Stimulated activated CD4-positive, alpha-beta T cell treated with anti-CD3 and anti-CD28 coated beads, Interleukin-1b, Interleukin-23, amount 100 ng/mL, for 24 hours (primary cell): ENCODE measurements around the gene COMMD3.
A peak's percentile ranks its signal among the peaks of the same experiment; 100 is the strongest.
"Not testable (repeated sequence)": the region's sequence is repeated elsewhere in the genome, so short reads cannot be mapped to it uniquely, and the experiment has no call there.

Experiments
- DNase-seq, 4 experiments: peaks; one replicate each; pipeline ENCODE4 v3.0.0-alpha.2; 2020; ENCODE audit warnings: low read depth in 4 of 4, low spot score in 1 of 4

The COMMD3 gene

DNA sequence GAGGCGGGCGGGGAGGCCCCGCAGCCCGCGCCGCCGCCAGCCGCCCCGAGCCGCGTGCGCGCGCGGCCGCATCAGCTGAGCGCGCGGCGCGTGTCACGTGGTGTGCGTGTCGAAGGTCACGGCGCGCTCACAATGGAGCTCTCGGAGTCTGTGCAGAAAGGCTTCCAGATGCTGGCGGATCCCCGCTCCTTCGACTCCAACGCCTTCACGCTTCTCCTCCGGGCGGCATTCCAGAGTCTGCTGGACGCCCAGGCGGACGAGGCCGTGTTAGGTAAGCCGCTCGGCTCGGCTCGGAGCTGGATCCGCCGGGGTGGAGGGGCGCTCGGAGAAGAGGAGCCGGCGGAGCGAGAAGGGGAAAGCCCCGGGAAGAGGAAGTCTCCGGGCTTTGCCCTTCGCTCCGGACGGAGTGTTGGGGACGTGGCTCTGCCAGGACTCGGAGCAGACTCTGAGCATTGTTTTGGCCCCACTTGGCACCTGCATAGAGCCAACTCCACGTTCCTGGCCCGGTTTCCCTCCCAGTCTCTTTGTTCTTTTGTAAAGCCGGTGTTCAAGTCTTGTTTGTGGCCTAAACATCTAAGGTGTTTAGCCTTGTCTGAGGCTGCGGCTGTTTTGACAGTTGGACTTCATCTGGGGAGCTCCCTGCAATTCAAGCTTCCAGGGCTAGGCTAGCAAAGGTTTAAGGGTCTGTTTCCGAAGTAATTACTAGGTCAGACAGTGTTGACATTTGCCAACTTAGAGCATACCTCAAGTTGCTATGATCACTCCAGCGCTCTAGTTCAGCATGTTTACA, at the start of gene COMMD3:
COMMD3 (plus strand) TSS at position 103 of the 790 bp plus-strand sequence; CDS start at position 133, 30 bp downstream.
- DNase-seq, result peak in 2 of 4 experiments; percentile 64 to 65

- no peak for DNase-seq
Observed at GRCh38 chr10:22268503-22268902, 47.7 kb upstream of the COMMD3 start.

- DNase-seq, result no peak
Observed at GRCh38 chr10:22271786-22272185, 44.4 kb upstream of the COMMD3 start.

DNA sequence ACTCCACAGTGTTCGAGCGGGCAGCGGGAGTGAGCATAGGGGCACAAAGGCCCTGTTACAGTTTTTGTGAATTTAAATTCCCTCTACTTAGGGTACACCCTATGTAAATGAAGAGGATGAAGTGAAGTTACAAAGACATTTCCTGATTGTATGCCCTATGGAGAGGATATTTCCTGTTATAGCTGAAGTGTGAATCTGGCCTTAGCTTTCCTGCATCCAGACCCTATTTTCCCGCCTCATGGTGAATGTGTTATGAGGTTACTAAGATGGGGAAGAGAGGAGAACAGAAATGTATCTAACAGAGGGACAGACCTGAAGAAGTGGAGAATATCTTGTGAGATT, 37.8 kb upstream of the COMMD3 start:
- no peak for DNase-seq

DNA sequence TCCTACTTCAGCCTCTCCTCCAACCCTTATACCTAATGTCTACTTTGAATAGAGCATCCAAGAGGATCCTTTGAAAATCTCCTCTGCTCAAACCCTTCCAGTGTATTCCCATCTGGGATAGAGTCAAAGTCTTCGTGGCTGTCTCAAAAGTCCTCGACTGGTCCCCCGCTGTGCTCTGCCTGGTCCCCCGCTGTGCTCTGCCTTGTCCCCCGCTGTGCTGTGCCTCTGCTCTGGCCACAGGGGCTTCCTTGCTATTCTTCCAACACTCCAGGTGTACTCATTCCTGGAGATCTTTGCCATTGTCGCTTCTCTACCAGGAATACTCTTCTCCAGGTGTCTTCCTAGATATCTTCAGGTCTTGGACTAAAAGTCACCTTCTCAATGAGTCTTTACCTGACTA, 36.1 kb upstream of the COMMD3 start:
- no peak for DNase-seq

GRCh38 chr10:22285130-22285529, 31.1 kb upstream of the COMMD3 start:
- DNase-seq, result no peak

DNA sequence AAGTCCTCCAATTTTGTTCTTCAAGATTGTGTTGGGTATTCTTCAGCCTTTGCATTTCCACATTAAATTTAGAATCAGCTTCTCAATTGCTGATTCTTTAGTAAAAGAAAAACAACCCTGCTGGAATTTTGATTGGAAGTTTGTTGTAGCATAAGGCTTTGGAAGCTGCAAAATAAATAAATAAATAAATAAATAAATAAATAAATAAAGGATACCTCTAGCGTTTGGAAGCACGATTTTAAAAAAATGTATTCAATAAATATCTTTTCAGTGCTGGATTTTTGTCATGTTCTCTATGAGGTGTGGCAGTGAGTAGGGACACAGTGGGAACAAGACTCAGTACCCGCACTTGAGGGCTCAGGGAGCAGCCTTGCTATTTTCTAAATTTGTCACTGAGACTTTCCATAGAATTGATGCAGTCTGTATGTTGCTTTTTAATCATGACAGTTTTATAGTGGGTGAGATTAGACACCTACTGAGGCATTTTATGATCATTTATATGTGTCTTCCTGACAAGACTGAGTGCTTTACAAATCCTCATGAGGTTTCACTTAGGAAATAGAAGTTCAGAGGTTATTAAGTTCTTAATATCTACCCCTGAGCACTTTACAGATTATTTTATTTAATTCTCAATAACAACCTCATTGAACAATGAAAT, 22.3 kb upstream of the COMMD3 start:
- DNase-seq, result no peak

- DNase-seq, result no peak
Observed at GRCh38 chr10:22294694-22295093, 21.5 kb upstream of the COMMD3 start.

GRCh38 chr10:22301193-22301592, 15.0 kb upstream of the COMMD3 start:
- no peak for DNase-seq

- DNase-seq, result no peak
Observed at GRCh38 chr10:22303461-22303860, 12.7 kb upstream of the COMMD3 start.

- DNase-seq, result no peak
Observed at GRCh38 chr10:22305721-22306120, 10.5 kb upstream of the COMMD3 start.

DNA sequence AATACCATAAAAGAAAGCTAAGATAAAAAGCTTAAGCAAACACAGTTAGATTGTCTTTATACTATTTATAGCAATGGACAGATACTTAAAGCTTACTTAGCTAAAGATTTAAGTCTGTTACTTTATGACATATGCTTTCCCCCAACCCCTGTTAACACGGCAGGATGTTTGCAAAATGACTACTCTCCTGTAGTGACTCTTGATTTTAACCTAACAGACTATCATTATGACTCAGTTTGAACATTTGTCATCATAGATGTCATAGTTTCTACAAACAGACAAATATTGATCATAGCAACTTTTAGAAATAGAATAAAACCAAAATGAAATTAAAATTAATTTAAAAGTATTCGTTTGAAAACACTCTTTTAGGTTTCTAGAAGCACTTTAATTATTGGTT, 7.8 kb upstream of the COMMD3 start:
- no peak for DNase-seq

DNA sequence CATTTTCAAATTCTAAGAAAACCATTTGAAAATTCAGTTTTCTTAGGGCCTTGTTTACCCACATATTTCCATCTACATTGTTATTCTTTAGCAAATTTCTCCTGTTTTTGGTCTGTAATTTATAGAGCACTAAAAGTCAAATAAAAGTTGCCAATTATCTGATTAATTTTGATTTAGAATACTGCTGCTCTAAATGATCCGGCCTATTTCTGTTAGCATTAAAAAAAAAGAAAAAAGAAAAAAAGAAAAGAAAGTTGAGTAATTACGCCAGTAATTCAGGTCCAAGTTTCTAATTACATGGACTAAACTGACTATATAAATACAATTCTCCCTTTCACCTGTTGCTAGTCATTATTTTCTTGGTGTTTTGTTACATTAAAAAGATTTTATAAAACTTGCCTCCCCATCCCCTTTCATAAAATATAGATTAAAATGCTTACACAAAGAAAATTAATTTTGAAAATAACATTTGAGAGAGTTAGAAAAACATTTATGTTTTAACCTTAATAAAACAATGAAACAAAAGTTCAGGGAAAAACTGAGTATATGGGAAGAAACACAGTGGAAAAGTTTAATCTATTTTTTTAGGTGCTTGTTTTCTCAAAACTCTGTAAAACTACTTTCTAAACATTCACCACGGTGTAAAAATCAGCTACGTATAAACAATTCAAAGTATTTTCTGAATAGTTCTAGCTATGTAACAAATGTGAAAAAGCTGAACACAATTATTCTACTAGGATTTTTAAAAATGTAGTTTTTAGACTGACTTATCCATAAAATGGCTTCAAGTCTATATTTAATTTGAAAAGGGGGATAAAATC, 6.8 kb upstream of the COMMD3 start:
- no peak for DNase-seq

DNA sequence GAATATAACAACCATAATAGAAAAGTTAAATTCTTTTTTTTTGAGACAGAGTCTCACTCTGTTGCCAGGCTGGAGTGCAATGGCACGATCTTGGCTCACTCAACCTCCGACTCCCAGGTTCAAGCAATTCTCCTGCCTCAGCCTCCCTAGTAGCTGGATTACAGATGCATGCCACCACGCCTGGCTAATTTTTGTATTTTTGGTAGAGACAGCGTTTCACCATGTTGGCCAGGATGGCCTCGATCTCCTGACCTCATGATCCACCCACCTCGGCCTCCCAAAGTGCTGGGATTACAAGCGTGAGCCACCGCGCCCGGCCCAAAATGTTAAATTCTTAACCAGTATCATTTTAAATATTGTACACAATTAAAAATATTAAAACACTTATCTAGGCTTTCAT, 6.2 kb upstream of the COMMD3 start:
- not testable (repeated sequence) for DNase-seq

DNA sequence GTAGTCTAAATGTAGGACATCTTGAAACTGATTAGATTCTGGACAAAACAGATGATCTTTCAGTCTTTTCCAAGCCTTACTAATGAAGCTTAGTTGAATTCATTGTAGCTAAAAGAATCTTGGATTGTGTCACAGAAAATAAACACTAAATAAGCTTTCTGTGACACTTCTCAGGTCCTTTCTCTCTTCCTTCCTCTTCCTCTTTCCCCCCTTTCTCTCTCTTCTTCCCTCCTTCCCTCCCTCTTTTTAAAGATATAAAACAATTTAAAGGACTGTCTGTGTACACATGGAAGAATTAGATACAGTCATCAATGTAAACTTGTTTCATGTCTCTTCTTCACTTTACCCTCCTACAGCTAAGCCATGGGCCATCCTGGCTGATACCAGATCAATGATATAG, 5.3 kb upstream of the COMMD3 start:
- DNase-seq, result no peak

DNA sequence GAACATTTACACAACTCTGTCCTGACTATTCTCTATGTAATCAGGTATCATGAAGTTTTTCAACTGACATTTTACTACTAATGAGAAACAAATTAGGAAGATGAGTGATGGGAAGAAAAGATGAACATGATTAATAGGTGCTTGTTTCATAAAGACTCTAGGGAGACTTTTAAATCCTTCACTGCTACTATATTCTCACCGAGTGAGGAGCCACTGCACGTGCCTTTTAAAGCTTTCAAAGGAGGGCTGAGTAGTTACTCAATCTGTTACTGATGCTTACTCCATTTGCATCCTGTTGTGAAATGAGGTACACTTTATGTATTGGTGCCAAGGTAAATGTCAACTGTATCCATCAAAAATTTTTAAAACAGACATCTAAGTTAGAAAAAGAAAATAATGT, 1.3 kb upstream of the COMMD3 start:
- DNase-seq, result no peak

DNA sequence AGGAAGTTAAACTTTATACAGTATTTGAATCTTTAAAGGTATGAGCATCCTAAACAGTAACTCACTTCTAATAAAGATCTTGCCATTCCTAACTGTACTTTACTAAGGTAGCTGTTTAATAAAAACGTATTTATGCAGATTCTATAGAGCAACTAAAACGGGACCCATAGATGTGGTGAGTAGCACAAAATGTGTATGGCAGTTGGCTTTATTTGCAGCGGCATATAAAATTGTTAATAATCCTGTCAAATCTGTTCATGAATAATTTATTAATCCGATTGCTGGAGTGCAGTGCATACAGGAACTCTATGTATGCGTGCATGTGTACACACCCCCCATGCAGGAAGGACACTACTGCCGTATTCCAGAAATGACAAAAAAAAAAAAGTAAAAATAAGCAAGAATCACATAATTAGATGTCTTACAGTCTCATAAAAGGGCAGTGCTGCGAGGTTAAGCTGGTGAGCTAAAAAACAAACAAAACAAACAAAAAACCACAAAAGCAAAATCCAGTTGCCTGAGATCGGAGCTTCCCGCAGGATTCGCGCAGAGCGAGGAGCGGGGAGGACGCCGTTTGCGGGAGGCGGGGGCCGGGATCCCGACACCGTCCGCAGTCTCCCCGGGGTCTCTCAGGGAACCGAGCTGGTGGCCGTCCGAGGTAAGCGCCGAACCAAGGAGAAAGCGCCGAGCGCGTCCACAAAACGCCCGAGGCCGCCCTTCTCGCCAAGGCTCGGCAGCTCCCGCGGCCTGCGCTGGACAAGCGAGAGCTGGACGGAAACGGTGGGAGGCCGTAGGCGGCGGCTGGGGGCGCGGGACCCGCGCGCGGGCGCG, 518 bp upstream of the COMMD3 start:
- no peak for DNase-seq

GRCh38 chr10:22317076-22317370, 835 bp downstream of the COMMD3 start:
- DNase-seq, result no peak

- no peak for DNase-seq
Observed at GRCh38 chr10:22317771-22318565, 1.8 kb downstream of the COMMD3 start.

DNA sequence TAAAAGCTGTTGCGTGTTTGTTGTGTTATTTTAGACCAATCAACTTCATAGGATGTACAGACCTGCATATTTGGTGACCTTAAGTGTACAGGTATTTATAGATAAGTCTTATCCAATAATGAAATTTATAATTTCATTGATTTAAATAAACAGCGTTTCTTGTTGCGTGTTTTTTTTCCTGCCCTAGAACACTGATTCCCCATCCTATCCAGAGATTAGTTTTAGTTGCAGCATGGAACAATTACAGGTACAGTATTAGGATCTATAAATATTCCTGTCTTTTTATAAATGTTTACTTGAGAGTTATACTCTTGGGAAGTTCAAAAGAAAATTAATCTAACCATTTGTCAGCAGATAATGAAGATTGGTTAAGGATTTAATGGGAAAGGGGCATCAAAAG, 2.6 kb downstream of the COMMD3 start:
- DNase-seq, result no peak
